GM21786 (cell line): Measurements from ENCODE around the gene GAL3ST2.
"Not testable (repeated sequence)": the region's sequence is repeated elsewhere in the genome, so short reads cannot be mapped to it uniquely, and the experiment has no call there.

ENCODE experiments used
- ATAC-seq: cut with Tn5 transposase; IDR thresholded peaks from one replicate; pipeline ENCODE4 v1.9.1; 2021; ENCODE audit not compliant: unreplicated experiment

The GAL3ST2 gene

GRCh38 chr2:241791385-241791784 lies 14.8 kb downstream of the GAL3ST2 start:
- ATAC-seq, result not testable (repeated sequence)

GRCh38 chr2:241793385-241793784 lies 16.8 kb downstream of the GAL3ST2 start:
- ATAC-seq, result no peak

- no peak for ATAC-seq
Measured at GRCh38 chr2:241794250-241794823, 17.7 kb downstream of the GAL3ST2 start.

GRCh38 chr2:241795021-241795999 lies 18.7 kb downstream of the GAL3ST2 start:
- ATAC-seq, result no peak

GRCh38 chr2:241796209-241796608 lies 19.6 kb downstream of the GAL3ST2 start:
- ATAC-seq, result no peak

DNA sequence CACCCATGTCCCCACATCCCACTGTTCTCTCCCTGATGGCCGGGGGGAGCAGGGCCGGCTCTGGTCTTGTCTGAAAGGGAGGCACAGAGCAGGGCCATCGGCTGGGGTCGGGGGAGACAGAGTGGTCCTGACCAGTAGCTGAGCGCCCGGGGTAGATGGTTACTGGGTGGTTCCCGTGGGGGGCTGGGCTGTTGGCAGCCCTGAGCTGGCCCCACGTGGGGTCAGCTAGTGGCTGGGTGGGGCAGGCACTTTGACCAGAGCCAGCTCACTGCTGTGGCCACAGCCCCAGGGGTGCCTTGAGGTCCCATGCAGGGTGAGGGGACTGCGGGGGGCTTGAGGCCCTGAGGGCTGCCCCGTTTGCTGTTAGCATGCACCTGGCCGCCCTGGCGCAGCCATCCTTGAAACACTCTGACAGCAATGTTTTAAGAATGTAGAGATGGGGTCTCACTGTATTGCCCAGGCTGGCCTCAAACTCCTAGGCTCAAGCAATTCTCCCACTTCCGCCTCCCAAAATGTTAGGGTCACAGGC lies 20.1 kb downstream of the GAL3ST2 start:
- ATAC-seq, result no peak

GRCh38 chr2:241797441-241798080 lies 20.9 kb downstream of the GAL3ST2 start:
- no peak for ATAC-seq

- no peak for ATAC-seq
Measured at GRCh38 chr2:241798081-241798630, 21.5 kb downstream of the GAL3ST2 start.

DNA sequence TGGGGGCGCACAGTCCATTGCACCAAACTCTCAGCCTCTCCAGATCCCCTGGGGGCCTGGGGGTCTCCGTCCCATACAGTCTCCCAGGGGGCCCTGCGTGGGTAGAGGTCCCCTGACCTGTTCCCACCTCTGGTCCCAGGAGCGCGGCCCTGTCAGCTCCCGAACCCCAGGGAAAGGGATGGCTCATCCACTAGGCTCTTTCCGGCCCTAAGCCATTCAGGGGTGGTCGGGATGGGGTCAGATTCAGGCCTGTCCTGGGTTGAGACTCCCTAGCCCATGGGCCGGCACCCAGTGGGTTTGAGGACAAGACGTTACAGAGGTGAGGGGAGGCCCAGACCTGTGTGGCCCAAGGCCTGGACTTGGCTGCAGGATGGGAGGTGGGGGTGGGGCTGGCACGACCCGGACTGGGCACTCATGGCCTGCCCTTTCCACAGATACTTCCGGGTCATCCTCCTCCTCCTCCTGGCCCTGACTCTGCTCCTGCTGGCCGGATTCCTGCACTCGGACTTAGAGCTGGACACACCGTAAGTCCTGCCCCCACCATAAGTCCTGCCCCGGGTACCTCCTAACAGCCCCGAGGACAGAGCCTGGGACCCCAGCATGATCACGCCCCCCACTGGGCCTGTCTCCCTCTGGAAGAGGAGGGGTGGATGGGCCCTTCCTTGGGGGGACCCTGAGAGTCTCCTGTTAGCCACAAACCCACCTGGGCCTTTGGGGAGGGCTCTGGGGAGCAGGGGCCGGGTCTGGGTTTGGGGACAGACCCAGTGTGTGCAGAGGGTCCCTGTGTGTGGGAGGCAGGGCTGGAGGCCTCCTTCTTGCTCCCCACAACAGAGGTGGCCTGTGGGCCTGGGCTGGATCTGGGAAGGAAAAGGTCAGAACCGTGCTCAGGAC lies 22.3 kb downstream of the GAL3ST2 start:
- ATAC-seq, result no peak

DNA sequence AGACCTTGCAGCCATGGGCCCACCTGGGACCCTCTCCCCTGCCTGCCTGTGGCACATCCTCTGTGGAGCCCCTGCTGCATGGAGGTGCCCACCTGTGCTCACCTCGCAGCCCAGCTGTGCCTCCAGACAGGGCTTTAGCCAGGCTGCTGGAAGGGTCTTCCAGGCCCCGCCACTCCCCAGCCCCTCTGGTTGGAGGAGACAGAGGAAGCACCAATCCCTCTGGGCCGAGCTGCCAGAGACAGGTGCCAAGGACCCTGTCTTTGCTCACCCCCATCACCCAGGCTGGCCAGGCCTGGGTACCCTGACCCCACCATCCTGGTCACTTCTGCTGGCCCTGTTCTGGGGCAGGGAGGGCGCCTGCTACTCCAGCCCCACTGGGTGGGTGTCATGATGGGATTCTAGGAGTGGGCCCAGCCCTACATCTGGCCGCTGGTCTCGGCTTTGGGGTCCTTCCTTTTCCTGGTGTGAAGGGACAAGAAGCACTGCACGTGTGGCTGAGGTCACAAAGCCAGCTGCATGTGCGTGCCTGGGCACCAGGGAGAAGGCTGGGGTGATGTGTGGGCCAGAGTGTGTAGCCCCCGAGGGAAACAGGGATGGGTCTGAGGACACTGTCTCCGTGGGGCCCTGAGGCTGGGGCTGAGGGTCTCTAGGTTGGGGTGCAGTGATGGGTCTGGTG lies 23.0 kb downstream of the GAL3ST2 start:
- no peak for ATAC-seq

GRCh38 chr2:241800198-241800903 lies 23.7 kb downstream of the GAL3ST2 start:
- not testable (repeated sequence) for ATAC-seq

DNA sequence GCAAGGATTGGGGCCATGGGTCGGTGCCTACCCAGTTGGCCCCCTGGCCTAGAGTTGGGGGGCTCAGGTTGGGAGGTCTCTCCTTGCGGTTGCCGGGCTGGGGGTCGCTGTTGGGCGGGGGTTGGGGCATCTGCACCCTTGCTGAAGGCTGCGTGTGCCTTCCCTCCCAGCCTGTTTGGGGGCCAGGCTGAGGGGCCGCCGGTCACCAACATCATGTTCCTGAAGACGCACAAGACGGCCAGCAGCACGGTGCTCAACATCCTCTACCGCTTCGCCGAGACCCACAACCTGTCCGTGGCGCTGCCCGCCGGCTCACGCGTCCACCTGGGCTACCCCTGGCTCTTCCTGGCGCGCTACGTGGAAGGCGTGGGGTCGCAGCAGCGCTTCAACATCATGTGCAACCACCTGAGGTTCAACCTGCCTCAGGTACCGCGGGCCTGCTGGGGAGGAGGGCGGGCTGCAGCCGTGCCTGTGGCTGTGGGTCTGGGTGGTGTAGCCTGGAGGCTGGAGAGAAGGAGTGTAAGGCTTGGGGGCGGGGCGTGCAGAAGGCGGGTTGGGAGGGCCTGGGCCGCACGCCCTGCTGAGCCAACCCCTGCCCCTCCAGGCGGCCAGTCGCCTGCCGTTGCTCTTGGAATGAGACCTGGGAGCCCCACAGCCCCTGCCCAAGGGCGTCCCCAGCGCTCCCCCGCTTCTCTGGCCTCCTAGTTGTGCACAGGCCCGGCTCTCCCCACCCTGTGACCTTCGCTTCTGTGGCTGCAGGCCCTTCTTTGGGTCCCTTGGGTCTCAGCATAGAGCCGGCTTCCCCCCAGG lies 25.2 kb downstream of the GAL3ST2 start:
- no peak for ATAC-seq

DNA sequence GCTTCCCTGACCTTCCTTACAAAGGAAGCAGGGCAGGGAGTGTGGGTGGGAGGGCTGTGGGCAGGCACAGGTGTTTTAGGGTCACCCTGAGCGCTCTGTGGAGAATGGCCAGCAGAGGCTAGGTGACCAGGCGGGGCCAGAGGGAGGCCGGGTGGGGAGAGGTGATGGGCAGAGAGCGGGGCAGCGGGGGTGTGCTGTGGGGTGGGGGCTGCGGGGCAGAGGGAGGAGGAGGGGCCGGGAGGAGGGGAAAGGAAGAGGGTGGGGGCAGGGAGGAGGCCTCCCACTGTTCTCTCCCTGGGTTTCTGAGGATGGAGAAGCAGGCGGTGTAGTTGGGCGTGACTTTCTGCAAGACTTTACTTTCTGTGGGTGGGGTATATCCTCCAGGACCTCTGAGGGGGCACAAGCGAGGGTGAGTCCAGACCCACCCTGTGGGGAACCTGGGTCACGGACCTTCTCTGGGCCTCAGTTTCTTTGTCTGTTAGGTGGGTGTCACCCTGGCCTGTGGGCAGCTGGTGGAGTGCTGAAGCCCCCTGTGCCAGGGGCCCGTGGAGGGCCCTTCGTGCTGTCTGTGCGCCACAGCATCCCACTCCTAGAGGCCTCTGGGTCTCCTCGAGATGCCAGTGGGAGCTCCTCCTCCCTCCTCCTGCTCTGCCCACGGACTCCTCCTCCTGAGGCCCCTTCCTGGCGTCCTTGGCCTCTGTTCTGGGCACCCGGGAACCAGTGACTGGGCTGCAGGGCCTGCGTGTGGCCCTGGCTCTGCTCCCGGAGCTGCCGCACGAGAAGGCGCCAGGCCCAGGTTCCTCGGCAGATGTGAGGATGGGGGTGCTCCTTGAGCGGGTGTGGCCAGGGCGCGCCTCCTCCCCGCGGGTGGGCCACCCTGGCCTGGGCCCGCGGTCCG lies 26.0 kb downstream of the GAL3ST2 start:
- ATAC-seq, result no peak

DNA sequence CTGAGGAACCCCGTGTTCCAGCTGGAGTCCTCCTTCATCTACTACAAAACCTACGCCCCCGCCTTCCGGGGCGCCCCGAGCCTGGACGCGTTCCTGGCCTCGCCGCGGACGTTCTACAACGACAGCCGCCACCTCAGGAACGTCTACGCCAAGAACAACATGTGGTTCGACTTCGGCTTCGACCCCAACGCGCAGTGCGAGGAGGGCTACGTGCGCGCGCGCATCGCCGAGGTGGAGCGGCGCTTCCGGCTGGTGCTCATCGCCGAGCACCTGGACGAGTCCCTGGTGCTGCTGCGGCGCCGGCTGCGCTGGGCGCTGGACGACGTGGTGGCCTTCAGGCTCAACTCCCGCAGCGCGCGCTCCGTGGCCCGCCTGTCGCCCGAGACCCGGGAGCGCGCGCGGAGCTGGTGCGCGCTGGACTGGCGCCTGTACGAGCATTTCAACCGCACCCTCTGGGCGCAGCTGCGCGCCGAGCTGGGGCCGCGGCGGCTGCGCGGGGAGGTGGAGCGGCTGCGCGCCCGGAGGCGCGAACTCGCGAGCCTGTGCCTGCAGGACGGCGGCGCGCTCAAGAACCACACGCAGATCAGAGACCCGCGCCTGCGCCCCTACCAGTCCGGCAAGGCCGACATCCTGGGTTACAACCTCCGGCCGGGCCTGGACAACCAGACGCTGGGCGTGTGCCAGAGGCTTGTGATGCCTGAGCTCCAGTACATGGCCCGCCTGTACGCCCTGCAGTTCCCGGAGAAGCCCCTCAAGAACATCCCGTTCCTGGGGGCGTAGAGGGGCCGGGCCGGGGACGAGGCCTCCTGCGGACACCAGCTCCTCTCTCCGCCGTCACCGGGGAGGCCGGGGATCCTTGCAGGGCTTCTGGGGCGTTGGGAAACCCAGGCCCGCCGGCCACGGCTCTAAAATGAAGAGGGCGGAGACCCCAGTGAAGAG lies 27.0 kb downstream of the GAL3ST2 start:
- ATAC-seq, result peak; percentile 39

- no peak for ATAC-seq
Measured at GRCh38 chr2:241804326-241805229, 28.0 kb downstream of the GAL3ST2 start.
